Measurements from ENCODE around the gene TOMM40. TPM values are rescaled to one million over a fixed set of nuclear protein-coding genes. Genes with fewer than 3 reads are reported as not detected.
"Not testable (repeated sequence)": the region's sequence is repeated elsewhere in the genome, so short reads cannot be mapped to it uniquely, and the experiment has no call there.

The TOMM40 gene
- total RNA-seq, 1 donor: 23.4 TPM

DNA sequence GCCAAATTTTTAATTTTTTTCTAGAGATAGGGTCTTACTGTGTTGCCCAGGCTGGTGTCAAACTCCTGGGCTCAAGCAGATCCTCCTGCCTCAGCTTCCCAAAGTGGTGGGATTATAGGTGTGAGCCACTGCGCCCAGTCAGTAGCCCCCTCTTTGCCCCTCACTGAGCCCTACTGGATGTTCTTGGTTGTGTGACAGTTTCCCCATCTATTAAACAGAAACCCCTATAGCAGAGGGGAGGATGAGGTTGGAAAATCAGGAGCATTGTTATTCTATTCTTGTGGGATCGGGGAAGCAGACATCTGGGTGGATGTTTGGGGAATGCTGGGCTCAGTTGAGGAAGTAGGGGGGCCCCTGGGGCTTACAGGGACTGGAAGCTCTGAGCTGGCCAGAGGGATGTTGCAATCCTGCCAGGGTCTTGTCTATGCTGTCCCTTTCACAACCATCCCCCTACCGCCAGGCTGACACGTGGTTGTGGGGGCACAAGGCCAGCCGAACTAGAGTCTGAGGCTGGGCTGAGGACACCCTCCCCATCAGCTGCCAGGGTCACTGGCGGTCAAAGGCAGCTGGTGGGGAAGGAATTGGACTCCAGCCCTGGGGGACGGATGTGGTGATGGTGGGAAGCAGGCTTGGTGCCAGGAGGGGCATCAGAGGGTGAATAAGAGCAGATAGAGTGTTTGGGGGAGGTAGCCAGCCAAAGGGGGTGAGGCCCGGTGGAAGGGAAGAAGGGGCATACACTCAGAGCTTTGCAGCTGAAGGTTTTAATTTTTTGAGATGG, 34.2 kb downstream of the TOMM40 start:
- Histone ChIP-seq H3K9me3 (ENCODE audit: low read depth, low read length) (no peaks in the 10 kb centered on the region), H3K4me3 (ENCODE audit: low read length) (no peak overlapping the region), H3K27me3 (ENCODE audit: insufficient read depth, low read length) (no peaks in the 10 kb centered on the region), H3K4me1 (ENCODE audit: insufficient read depth, low read length) (peaks cover 30% of the 10 kb centered on the region)

DNA sequence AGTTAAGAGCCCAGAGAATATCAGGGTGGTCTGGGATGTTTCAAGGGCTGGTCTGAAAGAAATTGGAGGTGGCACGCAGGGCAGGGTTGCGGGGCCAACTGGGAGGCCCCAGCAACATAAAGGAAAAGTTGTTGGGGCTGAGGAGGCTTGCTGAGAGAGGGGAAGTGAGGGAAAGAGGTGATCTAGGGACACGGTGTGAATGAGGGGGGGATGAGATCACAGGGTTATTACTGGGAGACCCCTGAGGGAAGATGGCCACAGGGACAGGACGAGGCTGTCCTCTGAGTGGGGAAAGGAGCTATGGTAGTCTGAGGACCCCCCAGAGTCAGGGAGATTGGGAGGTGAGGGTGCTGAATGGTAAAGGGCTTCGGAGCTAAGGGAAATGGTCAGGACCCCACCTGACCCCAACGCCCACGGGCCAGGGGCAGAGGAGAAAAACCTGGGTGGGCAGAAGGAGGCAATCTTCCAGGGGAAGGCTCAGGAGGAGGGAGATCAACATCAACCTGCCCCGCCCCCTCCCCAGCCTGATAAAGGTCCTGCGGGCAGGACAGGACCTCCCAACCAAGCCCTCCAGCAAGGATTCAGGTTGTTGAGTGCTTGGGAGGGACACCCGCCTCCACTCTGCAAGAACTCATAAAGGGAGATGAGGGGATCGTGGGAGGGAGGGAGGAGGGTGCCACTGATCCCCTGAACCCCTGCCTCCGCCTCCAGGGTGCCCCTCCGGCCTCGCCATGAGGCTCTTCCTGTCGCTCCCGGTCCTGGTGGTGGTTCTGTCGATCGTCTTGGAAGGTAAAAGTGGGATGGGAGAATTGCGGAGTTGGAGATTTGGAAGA, 35.4 kb downstream of the TOMM40 start:
- H3K4me1 ChIP-seq (ENCODE audit: insufficient read depth, low read length): peaks cover 30% of the 10 kb centered on the region
- H3K27me3 ChIP-seq (ENCODE audit: insufficient read depth, low read length); H3K4me3 ChIP-seq (ENCODE audit: low read length); H3K9me3 ChIP-seq (ENCODE audit: low read depth, low read length): not testable (repeated sequence)

GRCh38 chr19:44927746-44928145, 36.7 kb downstream of the TOMM40 start:
- H3K27me3 ChIP-seq (ENCODE audit: insufficient read depth, low read length): no peaks in the 10 kb centered on the region
- peaks cover 30% of the 10 kb centered on the region for H3K4me1 ChIP-seq (ENCODE audit: insufficient read depth, low read length)
- H3K9me3 ChIP-seq (ENCODE audit: low read depth, low read length): no peaks in the 10 kb centered on the region
- no peak overlapping the region for H3K4me3 ChIP-seq (ENCODE audit: low read length)

DNA sequence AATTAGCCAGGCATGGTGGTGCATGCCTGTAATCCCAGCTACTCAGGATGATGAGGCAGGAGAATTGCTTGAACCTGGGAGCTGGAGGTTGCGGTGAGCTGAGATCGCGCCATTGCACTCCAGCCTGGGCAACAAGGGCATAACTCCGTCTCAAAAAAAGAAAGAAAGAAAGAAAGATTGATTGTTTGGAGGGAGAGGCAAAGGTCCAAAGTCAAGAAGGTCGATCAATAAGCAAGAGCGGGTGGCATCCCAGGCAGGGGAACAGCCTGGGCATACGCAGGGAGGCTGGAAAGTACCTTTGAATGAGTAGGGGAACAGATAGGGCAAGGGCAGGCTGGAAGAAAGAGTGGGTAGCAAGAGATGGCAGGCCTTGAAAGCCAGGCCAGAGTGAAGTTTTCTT, 39.0 kb downstream of the TOMM40 start:
- H3K9me3 ChIP-seq (ENCODE audit: low read depth, low read length): no peaks in the 10 kb centered on the region
- H3K4me1 ChIP-seq (ENCODE audit: insufficient read depth, low read length): peaks cover 26% of the 10 kb centered on the region
- H3K27me3 ChIP-seq (ENCODE audit: insufficient read depth, low read length): no peaks in the 10 kb centered on the region

GRCh38 chr19:44931541-44931940, 40.5 kb downstream of the TOMM40 start:
- Histone ChIP-seq H3K9me3 (ENCODE audit: low read depth, low read length) (no peaks in the 10 kb centered on the region), H3K4me1 (ENCODE audit: insufficient read depth, low read length) (peaks cover 11% of the 10 kb centered on the region), H3K27me3 (ENCODE audit: insufficient read depth, low read length) (no peaks in the 10 kb centered on the region), H3K4me3 (ENCODE audit: low read length) (no peak overlapping the region)

More for the DNA sequence above, 39.0 kb downstream of the TOMM40 start:
- no peak overlapping the region for H3K4me3 ChIP-seq (ENCODE audit: low read length)

DNA sequence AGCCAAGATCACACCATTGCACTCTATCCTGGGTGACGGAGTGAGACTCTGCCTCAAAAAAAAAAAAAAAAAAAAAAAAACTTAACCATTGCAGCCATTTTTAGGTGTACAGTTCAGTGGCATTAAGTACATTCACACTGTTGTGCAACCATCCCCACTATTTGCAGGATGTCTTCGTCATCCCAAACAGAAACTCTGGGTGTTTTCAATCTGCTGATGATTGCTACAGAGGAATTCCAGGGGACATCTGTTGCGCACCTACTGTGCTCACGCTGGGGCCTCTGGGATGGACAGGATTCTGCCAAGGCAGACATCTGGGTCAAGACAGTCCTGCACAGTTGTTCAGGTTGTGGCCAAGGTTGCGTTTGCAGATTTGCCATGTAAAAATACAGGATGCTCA, 48.6 kb downstream of the TOMM40 start:
- Histone ChIP-seq H3K9me3 (ENCODE audit: low read depth, low read length) (no peaks in the 10 kb centered on the region), H3K27me3 (ENCODE audit: insufficient read depth, low read length) (no peaks in the 10 kb centered on the region), H3K4me3 (ENCODE audit: low read length) (no peak overlapping the region), H3K4me1 (ENCODE audit: insufficient read depth, low read length) (peaks cover 9% of the 10 kb centered on the region)

GRCh38 chr19:44942067-44942571, 51.1 kb downstream of the TOMM40 start, which contains the start of gene APOC4:
APOC4 (plus strand) TSS chr19:44942237; CDS start chr19:44942278, 41 bp downstream.
- peaks cover 12% of the 10 kb centered on the region for H3K4me1 ChIP-seq (ENCODE audit: insufficient read depth, low read length)
- H3K9me3 ChIP-seq (ENCODE audit: low read depth, low read length): no peaks in the 10 kb centered on the region
- no peak within 1 kb of the TSS for H3K4me3 ChIP-seq (ENCODE audit: low read length)

GRCh38 chr19:44943801-44944249, 52.8 kb downstream of the TOMM40 start:
- peaks cover 12% of the 10 kb centered on the region for H3K4me1 ChIP-seq (ENCODE audit: insufficient read depth, low read length)
- H3K27me3 ChIP-seq (ENCODE audit: insufficient read depth, low read length): no peaks in the 10 kb centered on the region
- H3K4me3 ChIP-seq (ENCODE audit: low read length): no peak overlapping the region
- H3K9me3 ChIP-seq (ENCODE audit: low read depth, low read length): no peaks in the 10 kb centered on the region

More at GRCh38 chr19:44942067-44942571, 51.1 kb downstream of the TOMM40 start, which contains the start of gene APOC4:
- H3K27me3 ChIP-seq (ENCODE audit: insufficient read depth, low read length): no peaks in the 10 kb centered on the region

DNA sequence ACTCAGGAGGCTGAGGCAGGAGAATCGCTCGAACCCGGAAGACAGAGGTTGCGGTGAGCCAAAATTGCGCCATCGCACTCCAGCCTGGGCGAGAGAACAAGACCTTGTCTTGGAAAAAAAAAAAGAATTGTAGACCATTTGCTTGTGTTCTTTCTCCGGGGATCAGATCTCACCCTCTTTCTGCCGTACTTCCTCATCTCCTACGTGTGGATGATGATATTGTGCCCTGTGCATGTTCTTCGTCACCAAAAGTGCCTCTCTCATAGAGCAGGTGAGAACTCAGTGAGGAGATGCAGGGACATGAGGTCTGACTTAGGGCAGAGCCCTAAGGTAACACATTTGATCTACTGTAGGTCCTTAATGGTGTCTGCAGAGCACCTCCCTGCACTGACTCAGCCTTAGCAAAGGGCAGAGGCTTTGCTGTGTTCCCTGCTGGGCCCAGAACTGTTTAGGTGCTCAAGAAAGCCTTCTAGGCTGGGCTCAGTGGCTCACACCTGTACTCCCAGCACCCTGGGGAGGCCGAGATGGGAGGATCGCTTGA, 56.1 kb downstream of the TOMM40 start:
- Histone ChIP-seq H3K4me3 (ENCODE audit: low read length) (no peak overlapping the region), H3K27me3 (ENCODE audit: insufficient read depth, low read length) (no peaks in the 10 kb centered on the region), H3K4me1 (ENCODE audit: insufficient read depth, low read length) (peaks cover 15% of the 10 kb centered on the region), H3K9me3 (ENCODE audit: low read depth, low read length) (no peaks in the 10 kb centered on the region)

GRCh38 chr19:44948237-44948636, 57.2 kb downstream of the TOMM40 start:
- Histone ChIP-seq H3K4me3 (ENCODE audit: low read length) (no peak overlapping the region), H3K4me1 (ENCODE audit: insufficient read depth, low read length) (peaks cover 15% of the 10 kb centered on the region), H3K9me3 (ENCODE audit: low read depth, low read length) (no peaks in the 10 kb centered on the region), H3K27me3 (ENCODE audit: insufficient read depth, low read length) (no peaks in the 10 kb centered on the region)

GRCh38 chr19:44948763-44949374, 57.8 kb downstream of the TOMM40 start:
- Histone ChIP-seq H3K27me3 (ENCODE audit: insufficient read depth, low read length) (no peaks in the 10 kb centered on the region), H3K4me1 (ENCODE audit: insufficient read depth, low read length) (peaks cover 14% of the 10 kb centered on the region), H3K9me3 (ENCODE audit: low read depth, low read length) (no peaks in the 10 kb centered on the region), H3K4me3 (ENCODE audit: low read length) (no peak overlapping the region)

- H3K27me3 ChIP-seq (ENCODE audit: insufficient read depth, low read length): no peaks in the 10 kb centered on the region
- no peaks in the 10 kb centered on the region for H3K9me3 ChIP-seq (ENCODE audit: low read depth, low read length)
- H3K4me3 ChIP-seq (ENCODE audit: low read length): no peak overlapping the region
- peaks cover 16% of the 10 kb centered on the region for H3K4me1 ChIP-seq (ENCODE audit: insufficient read depth, low read length)
Observed at GRCh38 chr19:44949550-44949949, 58.5 kb downstream of the TOMM40 start.

DNA sequence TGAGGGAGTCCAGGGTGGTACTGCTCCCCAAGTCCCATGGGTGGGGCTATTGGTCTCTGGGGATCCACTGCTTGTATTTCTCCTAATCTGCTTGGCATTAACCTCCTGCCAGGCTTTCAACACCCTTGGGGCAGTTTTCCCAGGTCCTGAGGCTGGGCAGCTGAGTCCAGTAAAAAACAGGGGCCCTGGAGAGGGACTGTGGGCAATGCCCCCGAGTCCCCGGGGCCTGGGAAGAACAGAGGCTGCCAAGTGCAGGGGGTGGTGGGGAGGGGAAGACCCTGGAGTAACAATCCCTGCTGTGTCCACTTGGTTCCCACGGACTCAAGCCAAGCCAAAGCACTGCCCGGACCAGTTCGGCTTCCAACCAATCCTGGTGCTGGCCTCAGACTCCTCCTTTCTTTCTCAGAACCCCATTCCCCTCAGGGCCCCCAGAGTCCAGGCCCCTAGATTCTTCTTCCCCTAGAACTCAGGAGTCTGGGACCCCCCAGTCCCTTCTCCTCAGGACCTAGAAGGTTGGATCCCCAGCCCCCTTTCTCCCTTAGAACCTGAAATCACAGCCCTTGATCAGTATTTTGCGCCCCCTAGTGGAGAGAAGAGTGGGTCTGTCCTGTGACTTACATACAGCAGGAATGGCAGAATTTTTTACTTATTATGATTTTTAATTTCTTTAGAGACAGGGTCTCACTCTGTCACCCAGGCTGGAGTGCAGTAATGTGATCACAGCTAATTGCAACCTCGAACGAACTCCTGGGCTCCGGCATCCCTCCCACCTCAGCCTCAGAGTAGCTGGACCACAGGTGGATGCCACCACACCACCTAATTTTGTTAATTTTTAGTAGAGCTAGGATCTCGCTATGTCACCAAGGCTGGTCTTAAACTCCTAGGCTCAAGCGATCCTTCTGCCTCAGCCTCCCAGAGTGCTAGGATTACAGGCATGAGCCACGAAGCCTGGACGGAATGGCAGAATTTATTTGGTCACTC, 60.4 kb downstream of the TOMM40 start:
- Histone ChIP-seq H3K9me3 (ENCODE audit: low read depth, low read length) (no peaks in the 10 kb centered on the region), H3K27me3 (ENCODE audit: insufficient read depth, low read length) (no peaks in the 10 kb centered on the region), H3K4me3 (ENCODE audit: low read length) (no peak overlapping the region), H3K4me1 (ENCODE audit: insufficient read depth, low read length) (peaks cover 25% of the 10 kb centered on the region)

All from mononuclear cell (primary cell).